K562 (cell line): ENCODE results near the gene KNOP1. TPM values are rescaled to one million over a fixed set of nuclear protein-coding genes. Genes with fewer than 3 reads are reported as not detected.

Experiments used
- HDAC6 ChIP-seq: IDR thresholded peaks from 2 replicates; pipeline ENCODE4 v1.6.1; 2012; ENCODE audit warnings: low read depth, mild to moderate bottlenecking, control low read depth, inconsistent platforms, low read length, moderate library complexity
- NFIC ChIP-seq: fragments of 450-650 bp; IDR thresholded peaks from 2 replicates; pipeline ENCODE4 v1.6.1; 2017; ENCODE audit warnings: mild to moderate bottlenecking, inconsistent platforms
- polyA plus RNA-seq, 8 experiments: library from polyadenylated mRNA; depleted of rRNA in 4 of 8; stranded (reverse) in 5 of 8; unstranded in 3 of 8; fragments of >200 nt; fragmentation: Nextera tagmentation in 2 of 8; fragmentation: Illumina TruSeq in 1 of 8; extraction: Ambion mirVana in 2 of 8; extraction: Trizol in 1 of 8; gene quantifications; 2 replicates each; pipeline versions ENCODE4 v1.2.1 to v1.2.3, GENCODE V29; 2011 to 2014; ENCODE audit warnings: inconsistent platforms in 1 of 8, missing spikeins in 1 of 8
- total RNA-seq, 7 experiments: library from RNA; depleted of rRNA in 6 of 7; stranded (reverse); fragments of >200 nt in 6 of 7; fragmentation: Illumina TruSeq in 2 of 7; extraction: Trizol in 2 of 7; gene quantifications; 2 replicates each; pipeline versions ENCODE4 v1.2.1 to v1.2.3, GENCODE V29; 2011 to 2021; ENCODE audit warnings: low replicate concordance in 1 of 7
- TF ChIP-seq, protein P1 (sequence below): fragments of 200-600 bp; sonication (generic); IDR thresholded peaks from one replicate; pipeline ENCODE4 v1.6.1; 2012; ENCODE audit warnings: mild to moderate bottlenecking, low read depth, low read length, inconsistent platforms
- TF ChIP-seq, protein P2 (sequence below): fragments of 450-650 bp; formaldehyde crosslinking; IDR thresholded peaks from 2 replicates; pipeline ENCODE4 v1.4.0; 2022; ENCODE audit warnings: missing genetic modification characterization

KNOP1 gene
- total and polyA plus RNA-seq, 9 of the 15 experiments (the other 6 are each of a cell fraction or from before 2014, with no cell fraction given), result 22.4 to 57.6 (median 39.3) TPM

DNA sequence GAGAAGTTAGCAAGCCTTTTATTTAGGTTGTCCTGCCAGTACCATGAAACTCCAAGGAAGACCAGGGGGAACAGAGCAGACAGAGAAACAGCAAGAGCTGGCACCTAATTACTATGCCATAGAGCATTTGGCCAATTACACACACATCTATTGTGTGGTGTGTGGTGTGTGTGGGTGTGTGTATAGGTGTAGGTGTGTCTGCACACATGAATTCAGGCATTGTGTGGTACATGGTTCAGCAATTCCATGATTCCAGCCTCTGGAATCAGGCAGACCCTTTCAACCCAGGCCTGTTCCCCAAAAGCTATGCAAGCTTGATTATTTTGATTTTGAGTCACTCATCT lies 25.8 kb upstream of the KNOP1 start (continued):
- TF ChIP-seq, protein P1, sequence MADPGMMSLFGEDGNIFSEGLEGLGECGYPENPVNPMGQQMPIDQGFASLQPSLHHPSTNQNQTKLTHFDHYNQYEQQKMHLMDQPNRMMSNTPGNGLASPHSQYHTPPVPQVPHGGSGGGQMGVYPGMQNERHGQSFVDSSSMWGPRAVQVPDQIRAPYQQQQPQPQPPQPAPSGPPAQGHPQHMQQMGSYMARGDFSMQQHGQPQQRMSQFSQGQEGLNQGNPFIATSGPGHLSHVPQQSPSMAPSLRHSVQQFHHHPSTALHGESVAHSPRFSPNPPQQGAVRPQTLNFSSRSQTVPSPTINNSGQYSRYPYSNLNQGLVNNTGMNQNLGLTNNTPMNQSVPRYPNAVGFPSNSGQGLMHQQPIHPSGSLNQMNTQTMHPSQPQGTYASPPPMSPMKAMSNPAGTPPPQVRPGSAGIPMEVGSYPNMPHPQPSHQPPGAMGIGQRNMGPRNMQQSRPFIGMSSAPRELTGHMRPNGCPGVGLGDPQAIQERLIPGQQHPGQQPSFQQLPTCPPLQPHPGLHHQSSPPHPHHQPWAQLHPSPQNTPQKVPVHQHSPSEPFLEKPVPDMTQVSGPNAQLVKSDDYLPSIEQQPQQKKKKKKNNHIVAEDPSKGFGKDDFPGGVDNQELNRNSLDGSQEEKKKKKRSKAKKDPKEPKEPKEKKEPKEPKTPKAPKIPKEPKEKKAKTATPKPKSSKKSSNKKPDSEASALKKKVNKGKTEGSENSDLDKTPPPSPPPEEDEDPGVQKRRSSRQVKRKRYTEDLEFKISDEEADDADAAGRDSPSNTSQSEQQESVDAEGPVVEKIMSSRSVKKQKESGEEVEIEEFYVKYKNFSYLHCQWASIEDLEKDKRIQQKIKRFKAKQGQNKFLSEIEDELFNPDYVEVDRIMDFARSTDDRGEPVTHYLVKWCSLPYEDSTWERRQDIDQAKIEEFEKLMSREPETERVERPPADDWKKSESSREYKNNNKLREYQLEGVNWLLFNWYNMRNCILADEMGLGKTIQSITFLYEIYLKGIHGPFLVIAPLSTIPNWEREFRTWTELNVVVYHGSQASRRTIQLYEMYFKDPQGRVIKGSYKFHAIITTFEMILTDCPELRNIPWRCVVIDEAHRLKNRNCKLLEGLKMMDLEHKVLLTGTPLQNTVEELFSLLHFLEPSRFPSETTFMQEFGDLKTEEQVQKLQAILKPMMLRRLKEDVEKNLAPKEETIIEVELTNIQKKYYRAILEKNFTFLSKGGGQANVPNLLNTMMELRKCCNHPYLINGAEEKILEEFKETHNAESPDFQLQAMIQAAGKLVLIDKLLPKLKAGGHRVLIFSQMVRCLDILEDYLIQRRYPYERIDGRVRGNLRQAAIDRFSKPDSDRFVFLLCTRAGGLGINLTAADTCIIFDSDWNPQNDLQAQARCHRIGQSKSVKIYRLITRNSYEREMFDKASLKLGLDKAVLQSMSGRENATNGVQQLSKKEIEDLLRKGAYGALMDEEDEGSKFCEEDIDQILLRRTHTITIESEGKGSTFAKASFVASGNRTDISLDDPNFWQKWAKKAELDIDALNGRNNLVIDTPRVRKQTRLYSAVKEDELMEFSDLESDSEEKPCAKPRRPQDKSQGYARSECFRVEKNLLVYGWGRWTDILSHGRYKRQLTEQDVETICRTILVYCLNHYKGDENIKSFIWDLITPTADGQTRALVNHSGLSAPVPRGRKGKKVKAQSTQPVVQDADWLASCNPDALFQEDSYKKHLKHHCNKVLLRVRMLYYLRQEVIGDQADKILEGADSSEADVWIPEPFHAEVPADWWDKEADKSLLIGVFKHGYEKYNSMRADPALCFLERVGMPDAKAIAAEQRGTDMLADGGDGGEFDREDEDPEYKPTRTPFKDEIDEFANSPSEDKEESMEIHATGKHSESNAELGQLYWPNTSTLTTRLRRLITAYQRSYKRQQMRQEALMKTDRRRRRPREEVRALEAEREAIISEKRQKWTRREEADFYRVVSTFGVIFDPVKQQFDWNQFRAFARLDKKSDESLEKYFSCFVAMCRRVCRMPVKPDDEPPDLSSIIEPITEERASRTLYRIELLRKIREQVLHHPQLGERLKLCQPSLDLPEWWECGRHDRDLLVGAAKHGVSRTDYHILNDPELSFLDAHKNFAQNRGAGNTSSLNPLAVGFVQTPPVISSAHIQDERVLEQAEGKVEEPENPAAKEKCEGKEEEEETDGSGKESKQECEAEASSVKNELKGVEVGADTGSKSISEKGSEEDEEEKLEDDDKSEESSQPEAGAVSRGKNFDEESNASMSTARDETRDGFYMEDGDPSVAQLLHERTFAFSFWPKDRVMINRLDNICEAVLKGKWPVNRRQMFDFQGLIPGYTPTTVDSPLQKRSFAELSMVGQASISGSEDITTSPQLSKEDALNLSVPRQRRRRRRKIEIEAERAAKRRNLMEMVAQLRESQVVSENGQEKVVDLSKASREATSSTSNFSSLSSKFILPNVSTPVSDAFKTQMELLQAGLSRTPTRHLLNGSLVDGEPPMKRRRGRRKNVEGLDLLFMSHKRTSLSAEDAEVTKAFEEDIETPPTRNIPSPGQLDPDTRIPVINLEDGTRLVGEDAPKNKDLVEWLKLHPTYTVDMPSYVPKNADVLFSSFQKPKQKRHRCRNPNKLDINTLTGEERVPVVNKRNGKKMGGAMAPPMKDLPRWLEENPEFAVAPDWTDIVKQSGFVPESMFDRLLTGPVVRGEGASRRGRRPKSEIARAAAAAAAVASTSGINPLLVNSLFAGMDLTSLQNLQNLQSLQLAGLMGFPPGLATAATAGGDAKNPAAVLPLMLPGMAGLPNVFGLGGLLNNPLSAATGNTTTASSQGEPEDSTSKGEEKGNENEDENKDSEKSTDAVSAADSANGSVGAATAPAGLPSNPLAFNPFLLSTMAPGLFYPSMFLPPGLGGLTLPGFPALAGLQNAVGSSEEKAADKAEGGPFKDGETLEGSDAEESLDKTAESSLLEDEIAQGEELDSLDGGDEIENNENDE, result no peak
- TF ChIP-seq NFIC, result no peak
- TF ChIP-seq, protein P2, sequence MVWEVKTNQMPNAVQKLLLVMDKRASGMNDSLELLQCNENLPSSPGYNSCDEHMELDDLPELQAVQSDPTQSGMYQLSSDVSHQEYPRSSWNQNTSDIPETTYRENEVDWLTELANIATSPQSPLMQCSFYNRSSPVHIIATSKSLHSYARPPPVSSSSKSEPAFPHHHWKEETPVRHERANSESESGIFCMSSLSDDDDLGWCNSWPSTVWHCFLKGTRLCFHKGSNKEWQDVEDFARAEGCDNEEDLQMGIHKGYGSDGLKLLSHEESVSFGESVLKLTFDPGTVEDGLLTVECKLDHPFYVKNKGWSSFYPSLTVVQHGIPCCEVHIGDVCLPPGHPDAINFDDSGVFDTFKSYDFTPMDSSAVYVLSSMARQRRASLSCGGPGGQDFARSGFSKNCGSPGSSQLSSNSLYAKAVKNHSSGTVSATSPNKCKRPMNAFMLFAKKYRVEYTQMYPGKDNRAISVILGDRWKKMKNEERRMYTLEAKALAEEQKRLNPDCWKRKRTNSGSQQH (CRISPR knock-in tag), result no peak
- no peak for TF ChIP-seq HDAC6
